Measurements from ENCODE around the gene CASP9.
"Not testable (repeated sequence)": the region's sequence is repeated elsewhere in the genome, so short reads cannot be mapped to it uniquely, and the experiment has no call there.

Gene CASP9

GRCh38 chr1:15471723-15472122 is 52.3 kb downstream of the CASP9 start:
- not testable (repeated sequence) for DNase-seq (ENCODE audit: extremely low read depth in 1 of 2, low read depth in 1 of 2)

- DNase-seq (ENCODE audit: extremely low read depth in 1 of 2, low read depth in 1 of 2) = not testable (repeated sequence)
These were observed 52.9 kb downstream of the CASP9 start for GRCh38 chr1:15471067-15471466.

GRCh38 chr1:15469821-15470448 is 54.1 kb downstream of the CASP9 start:
- DNase-seq (ENCODE audit: extremely low read depth in 1 of 2, low read depth in 1 of 2) = not testable (repeated sequence)

GRCh38 chr1:15469361-15469760 is 54.7 kb downstream of the CASP9 start:
- no peak for DNase-seq (ENCODE audit: extremely low read depth in 1 of 2, low read depth in 1 of 2)

GRCh38 chr1:15468145-15468544 is 55.9 kb downstream of the CASP9 start:
- no peak for DNase-seq (ENCODE audit: extremely low read depth in 1 of 2, low read depth in 1 of 2)

- not testable (repeated sequence) for DNase-seq (ENCODE audit: extremely low read depth in 1 of 2, low read depth in 1 of 2)
These were observed 56.9 kb downstream of the CASP9 start for GRCh38 chr1:15466955-15467625.

GRCh38 chr1:15465674-15466073 is 58.3 kb downstream of the CASP9 start:
- DNase-seq (ENCODE audit: extremely low read depth in 1 of 2, low read depth in 1 of 2) = no peak

GRCh38 chr1:15463926-15464322 is 60.1 kb downstream of the CASP9 start:
- not testable (repeated sequence) for DNase-seq (ENCODE audit: extremely low read depth in 1 of 2, low read depth in 1 of 2)

- not testable (repeated sequence) for DNase-seq (ENCODE audit: extremely low read depth in 1 of 2, low read depth in 1 of 2)
These were observed 60.8 kb downstream of the CASP9 start for GRCh38 chr1:15463064-15463800.

GRCh38 chr1:15460708-15461095 is 63.3 kb downstream of the CASP9 start:
- no peak for DNase-seq (ENCODE audit: extremely low read depth in 1 of 2, low read depth in 1 of 2)

- no peak for DNase-seq (ENCODE audit: extremely low read depth in 1 of 2, low read depth in 1 of 2)
These were observed 64.0 kb downstream of the CASP9 start for GRCh38 chr1:15459771-15460707.

- not testable (repeated sequence) for DNase-seq (ENCODE audit: extremely low read depth in 1 of 2, low read depth in 1 of 2)
These were observed 65.6 kb downstream of the CASP9 start for GRCh38 chr1:15458388-15458787.

GRCh38 chr1:15457585-15457984 is 66.4 kb downstream of the CASP9 start:
- DNase-seq (ENCODE audit: extremely low read depth in 1 of 2, low read depth in 1 of 2) = no peak

- no peak for DNase-seq (ENCODE audit: extremely low read depth in 1 of 2, low read depth in 1 of 2)
These were observed 67.6 kb downstream of the CASP9 start, which contains the start of gene CELA2A for GRCh38 chr1:15456313-15456954. TSS of gene CELA2A (plus strand) at chr1:15456732. CDS start at chr1:15456754, 22 bp downstream.

- no peak for DNase-seq (ENCODE audit: extremely low read depth in 1 of 2, low read depth in 1 of 2)
These were observed 68.5 kb downstream of the CASP9 start for GRCh38 chr1:15455522-15455921.

- DNase-seq (ENCODE audit: extremely low read depth in 1 of 2, low read depth in 1 of 2) = no peak
These were observed 69.8 kb downstream of the CASP9 start for GRCh38 chr1:15454256-15454655.

GRCh38 chr1:15453734-15454133 is 70.3 kb downstream of the CASP9 start:
- DNase-seq (ENCODE audit: extremely low read depth in 1 of 2, low read depth in 1 of 2) = no peak

- no peak for DNase-seq (ENCODE audit: extremely low read depth in 1 of 2, low read depth in 1 of 2)
These were observed 71.0 kb downstream of the CASP9 start for GRCh38 chr1:15452866-15453571.

GRCh38 chr1:15452216-15452615 is 71.8 kb downstream of the CASP9 start:
- no peak for DNase-seq (ENCODE audit: extremely low read depth in 1 of 2, low read depth in 1 of 2)
